NCI-H82 treated with DMSO at 0.1 percent for 48 hours (cell line): ENCODE measurements around the gene DDI1.

Source experiments
- DNase-seq: peaks from one replicate; lab custom pipeline; 2025; ENCODE audit not compliant: unreplicated experiment; lab: John Stamatoyannopoulos, UW

The DDI1 gene

GRCh38 chr11:104075706-104076105 is 39.3 kb downstream of the DDI1 start:
- DNase-seq: no peak

DNA sequence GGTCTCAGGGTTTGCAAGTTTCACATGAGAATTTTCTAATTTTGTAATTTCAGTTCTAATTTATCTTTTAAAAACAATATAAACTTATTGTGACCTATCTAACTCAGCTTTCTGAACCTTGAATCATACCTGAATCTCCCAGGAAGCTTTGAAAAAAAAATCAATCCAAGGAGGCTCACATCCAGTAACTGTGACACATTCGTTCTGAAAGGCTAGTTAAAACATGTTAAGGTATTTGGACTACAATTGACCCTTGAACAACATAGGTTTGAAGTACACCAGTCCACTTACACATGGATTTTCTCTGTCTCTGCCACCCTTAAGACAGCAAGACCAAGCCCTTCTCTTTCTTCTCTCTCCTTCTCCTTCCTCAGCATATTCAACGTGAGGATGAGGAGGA is 40.0 kb downstream of the DDI1 start:
- DNase-seq: no peak

- DNase-seq: no peak
These were observed 41.8 kb downstream of the DDI1 start for GRCh38 chr11:104078245-104078644.

DNA sequence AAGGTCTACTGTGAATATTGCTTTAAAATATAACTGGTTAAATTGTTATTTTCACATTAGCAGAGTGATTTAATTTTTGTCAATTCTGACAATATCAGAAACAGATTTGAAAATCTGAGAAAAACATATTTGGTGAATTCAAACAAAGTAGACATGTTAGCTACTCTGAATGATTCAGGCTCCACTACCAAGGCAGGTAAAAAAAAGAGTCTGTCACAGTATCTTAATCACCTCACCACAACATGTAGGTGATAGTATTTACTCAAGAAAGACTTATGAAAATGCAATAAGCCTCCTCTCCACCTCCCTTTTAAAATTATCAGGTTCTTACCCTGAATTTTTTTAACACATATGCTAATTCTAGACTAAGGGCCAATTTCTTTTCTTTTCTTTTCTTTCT is 42.6 kb downstream of the DDI1 start:
- no peak for DNase-seq

DNA sequence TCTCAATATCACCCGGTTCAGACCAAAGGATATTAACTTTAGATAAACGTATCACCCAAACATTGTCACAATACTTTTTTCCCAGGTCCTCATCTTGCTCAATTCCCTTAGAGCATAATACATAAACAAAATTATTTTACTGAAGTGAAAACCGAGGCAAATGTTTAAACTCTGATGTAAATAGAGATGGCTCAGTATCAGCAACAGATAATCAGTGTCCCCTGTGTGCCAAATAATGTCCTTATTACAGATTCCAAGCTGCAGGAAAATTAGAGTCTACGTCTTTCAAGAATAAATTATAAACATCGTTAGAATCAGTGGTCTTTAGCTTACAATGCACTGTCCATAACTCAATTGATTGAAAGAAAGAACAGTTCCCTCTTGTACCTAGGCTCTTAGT is 50.2 kb downstream of the DDI1 start:
- DNase-seq: no peak
